CD4-positive, alpha-beta T cell (primary cell): ENCODE measurements around the gene RPP30. TPM values are rescaled to one million over a fixed set of nuclear protein-coding genes. Genes with fewer than 3 reads are reported as not detected.

ENCODE experiments used
- ATAC-seq: fragments of 200-7000 bp; cut with Tn5 transposase; one replicate; pipeline ENCODE4 v1.10.0; 2022; ENCODE audit warnings: mild to moderate bottlenecking; ENCODE audit not compliant: poor library complexity
- CTCF ChIA-PET: fragments of 350-600 bp; sonication (Branson Sonifier 250); formaldehyde crosslinking; loops from one replicate; lab custom pipeline; 2021; ENCODE audit warnings: antibody characterized with exemption, inconsistent platforms; lab: Charles Lee
- POLR2A ChIA-PET: fragments of 350-600 bp; sonication (Branson Sonifier 250); formaldehyde crosslinking; loops from one replicate; lab custom pipeline; 2021; ENCODE audit warnings: antibody characterized with exemption, inconsistent platforms; lab: Charles Lee
- DNase-seq, 14 experiments: peaks; one replicate each; pipeline ENCODE4 v3.0.0-alpha.2; 2013 to 2020; ENCODE audit warnings: mixed read lengths in 2 of 14
- H3K27ac ChIP-seq, 2 donors: one replicate each; pipeline versions ENCODE4 v1.5.1 to v1.7.0; 2013; ENCODE audit warnings: low read length in 2 of 2, low read depth in 1 of 2, mild to moderate bottlenecking in 1 of 2
- H3K27me3 ChIP-seq, 2 experiments: 1 replicate in 1 of 2; 2 replicates in 1 of 2; pipeline versions ENCODE4 v1.6.1 to v1.7.0; 2013; ENCODE audit warnings: low read length in 2 of 2, control low read depth in 1 of 2, mild to moderate bottlenecking in 1 of 2, moderate library complexity in 1 of 2; ENCODE audit not compliant: insufficient read depth in 2 of 2, control insufficient read depth in 1 of 2
- H3K36me3 ChIP-seq: one replicate; pipeline ENCODE4 v1.6.1; 2013; ENCODE audit warnings: low read length, control low read depth; ENCODE audit not compliant: insufficient read depth
- H3K4me1 ChIP-seq: one replicate; pipeline ENCODE4 v1.6.1; 2013; ENCODE audit warnings: low read length, control low read depth; ENCODE audit not compliant: insufficient read depth
- H3K4me3 ChIP-seq: one replicate; pipeline ENCODE4 v1.5.1; 2013; ENCODE audit warnings: mild to moderate bottlenecking, low read length, moderate library complexity
- H3K9me3 ChIP-seq, 2 experiments: 1 replicate in 1 of 2; 2 replicates in 1 of 2; pipeline versions ENCODE4 v1.6.1 to v1.7.0; 2013; ENCODE audit warnings: low read length in 2 of 2, mild to moderate bottlenecking in 2 of 2, control low read depth in 1 of 2, moderate library complexity in 1 of 2; ENCODE audit not compliant: control insufficient read depth in 1 of 2, insufficient read depth in 1 of 2
- H3K27ac Mint-ChIP-seq: one replicate; pipeline ENCODE4 v1.8.0; 2020; ENCODE audit warnings: mixed read lengths
- H3K27me3 Mint-ChIP-seq: one replicate; pipeline ENCODE4 v1.8.0; 2021; ENCODE audit warnings: mixed read lengths
- H3K36me3 Mint-ChIP-seq: one replicate; pipeline ENCODE4 v1.8.0; 2021; ENCODE audit warnings: low read depth, mixed read lengths
- H3K4me1 Mint-ChIP-seq: one replicate; pipeline ENCODE4 v1.8.0; 2021; ENCODE audit warnings: low read depth, mixed read lengths
- H3K4me3 Mint-ChIP-seq: one replicate; pipeline ENCODE4 v1.8.0; 2020; ENCODE audit warnings: mild to moderate bottlenecking, mixed read lengths
- H3K9me3 Mint-ChIP-seq: one replicate; pipeline ENCODE4 v1.8.0; 2020; ENCODE audit warnings: mixed read lengths
- CTCF ChIP-seq: fragments of 200-600 bp; IDR thresholded peaks from one replicate; pipeline ENCODE4 v1.8.0; 2022; ENCODE audit warnings: antibody characterized with exemption, mild to moderate bottlenecking
- intact Hi-C, 2 experiments: fragments of 100-400 bp; cut with DNase I in 1 of 2; cut with micrococcal nuclease in 1 of 2; formaldehyde crosslinking; loops; one replicate each; pipeline versions ENCODE4 v1.15.1 to v1.9.0; 2023 to 2025; cut with DNase I, micrococcal nuclease
- total RNA-seq, 174 experiments: library from RNA in 2 of 174; stranded (reverse) in 2 of 174; gene quantifications; one replicate each; pipeline ENCODE4 v1.2.3 and lab custom pipeline; 2021 to 2026

The RPP30 gene
- total RNA-seq, 2 experiments from 2014 or later: 25.3 to 28.5 TPM

- no peak overlapping the region for H3K27ac Mint-ChIP-seq
- ATAC-seq: no peak
- intact Hi-C loops: no loop called here
Measured at GRCh38 chr10:90930070-90930837, 58.5 kb downstream of the RPP30 start.

DNA sequence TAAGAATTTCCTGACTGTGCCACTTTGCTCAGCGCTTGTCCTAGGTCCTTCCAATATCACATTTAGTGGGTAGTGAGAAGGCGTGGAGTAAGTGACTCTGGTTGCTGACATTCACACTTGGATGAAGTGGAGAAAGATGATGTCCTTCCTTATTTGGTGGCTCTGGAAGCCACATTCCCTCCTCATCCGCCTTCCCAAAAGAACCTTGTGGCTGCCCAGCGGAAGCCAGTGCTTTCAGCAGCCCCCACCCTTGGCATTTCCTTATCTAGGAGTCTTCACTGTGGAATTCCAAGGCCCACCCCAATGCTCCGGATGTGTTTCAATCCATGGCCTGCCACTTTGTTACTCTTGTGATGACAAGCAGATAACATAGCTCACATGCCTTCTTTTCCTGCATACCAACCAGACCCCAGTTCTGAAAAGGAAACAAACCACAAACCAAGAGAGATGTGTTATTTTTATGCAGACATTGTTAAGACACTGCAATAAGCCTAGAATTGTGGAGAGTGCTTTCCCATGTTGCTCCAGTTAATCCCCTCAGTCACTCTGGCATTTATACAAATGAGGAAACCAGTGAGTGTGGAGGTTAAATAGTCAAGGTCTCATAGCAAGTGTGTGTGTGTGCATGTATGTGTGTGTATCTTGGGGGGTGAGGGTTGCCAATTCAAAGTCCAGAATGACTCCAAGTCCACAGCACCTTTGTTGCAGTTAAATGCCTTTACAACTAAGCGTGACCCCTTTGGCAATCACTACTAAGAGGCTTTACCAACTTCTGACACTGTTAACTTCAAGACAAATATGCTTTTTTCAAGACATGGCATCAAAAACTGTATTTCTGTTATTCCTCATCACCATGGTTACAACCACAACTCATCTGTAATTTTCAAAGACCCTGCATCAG is 59.4 kb downstream of the RPP30 start:
- H3K4me1 ChIP-seq: no peaks in the 10 kb centered on the region
- H3K27ac Mint-ChIP-seq: no peak overlapping the region
- H3K27ac ChIP-seq: no peak overlapping the region
- H3K27me3 ChIP-seq: peaks cover 0 to 4% of the 10 kb centered on the region in 2 experiments
- H3K9me3 Mint-ChIP-seq: no peaks in the 10 kb centered on the region
- H3K36me3 ChIP-seq: no peaks in the 10 kb centered on the region
- H3K4me3 Mint-ChIP-seq: no peak overlapping the region
- ATAC-seq: no peak
- H3K36me3 Mint-ChIP-seq: no peaks in the 10 kb centered on the region
- POLR2A ChIA-PET: no interaction called here
- H3K4me3 ChIP-seq: no peak overlapping the region
- no peak for TF ChIP-seq CTCF
- intact Hi-C loops: no loop called here
- CTCF ChIA-PET: no interaction called here
- H3K9me3 ChIP-seq: no peaks in the 10 kb centered on the region
- DNase-seq: no peak
- H3K27me3 Mint-ChIP-seq: peaks cover 14% of the 10 kb centered on the region
- no peaks in the 10 kb centered on the region for H3K4me1 Mint-ChIP-seq

More at GRCh38 chr10:90930070-90930837, 58.5 kb downstream of the RPP30 start:
- no peaks in the 10 kb centered on the region for H3K4me1 ChIP-seq
- H3K9me3 ChIP-seq: no peaks in the 10 kb centered on the region
- Mint-ChIP-seq H3K27me3 (peaks cover 14% of the 10 kb centered on the region), H3K36me3 (no peaks in the 10 kb centered on the region), H3K9me3 (no peaks in the 10 kb centered on the region), H3K4me1 (no peaks in the 10 kb centered on the region), H3K4me3 (no peak overlapping the region)
- no peak overlapping the region for H3K4me3 ChIP-seq
- no peak overlapping the region for H3K27ac ChIP-seq
- POLR2A ChIA-PET: no interaction called here
- no peaks in the 10 kb centered on the region for H3K36me3 ChIP-seq
- TF ChIP-seq CTCF: no peak
- no peak for DNase-seq
- CTCF ChIA-PET: interaction anchor here (1.5 kb wide), 1 partner anchor 19 kb away, joined by 4 read pairs; no protein-coding TSS in a partner anchor
- H3K27me3 ChIP-seq: peaks cover 0 to 4% of the 10 kb centered on the region in 2 experiments

DNA sequence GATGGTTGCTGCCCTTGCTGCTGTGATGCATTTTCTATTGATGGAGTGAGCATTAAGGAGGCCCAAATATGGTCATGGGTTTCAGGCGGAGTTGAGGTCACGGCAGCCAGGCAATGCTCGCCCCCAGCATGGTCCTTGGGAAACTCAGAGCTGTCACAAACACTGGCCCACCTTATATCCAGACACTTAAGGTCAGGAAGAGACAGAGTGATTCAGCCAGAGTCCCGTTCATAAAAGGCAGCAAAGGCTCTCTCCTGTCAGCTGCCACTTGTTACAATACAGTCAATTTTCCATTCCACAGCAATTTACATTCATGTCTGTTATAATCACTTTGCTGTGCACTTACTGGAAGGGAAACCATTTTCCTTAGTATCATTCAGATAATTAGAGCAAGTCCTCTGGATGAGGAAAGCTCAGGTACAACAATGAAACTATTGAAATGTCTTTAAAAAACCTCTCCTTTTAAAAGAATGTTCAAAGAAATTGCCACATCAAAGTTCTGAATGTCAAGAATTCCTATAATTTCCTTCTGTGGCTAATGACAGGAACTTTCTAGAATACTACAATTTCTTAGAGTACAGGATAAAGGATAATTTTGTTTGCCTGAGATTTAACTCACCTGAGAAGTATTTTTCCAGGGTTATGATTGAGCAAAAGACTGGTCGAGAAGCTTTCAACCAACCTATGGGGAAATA is 64.0 kb downstream of the RPP30 start:
- no peak overlapping the region for H3K27ac ChIP-seq
- ATAC-seq (no peak), DNase-seq (no peak)
- no peaks in the 10 kb centered on the region for H3K9me3 ChIP-seq
- H3K27me3 ChIP-seq: no peaks in the 10 kb centered on the region
- H3K4me3 ChIP-seq: no peak overlapping the region
- Mint-ChIP-seq H3K36me3 (no peaks in the 10 kb centered on the region), H3K27ac (no peak overlapping the region), H3K4me1 (no peaks in the 10 kb centered on the region), H3K9me3 (no peaks in the 10 kb centered on the region), H3K4me3 (no peak overlapping the region), H3K27me3 (no peaks in the 10 kb centered on the region)
- H3K4me1 ChIP-seq: no peaks in the 10 kb centered on the region
- no peak for TF ChIP-seq CTCF
- intact Hi-C loops: no loop called here
- H3K36me3 ChIP-seq: no peaks in the 10 kb centered on the region
- ChIA-PET POLR2A (no interaction called here), CTCF (no interaction called here)
